DOHH2 (cell line): Measurements from ENCODE around the gene MLH3.

Experiments
- CTCF ChIP-seq: fragments of 200-600 bp; sonication (generic); IDR thresholded peaks from one replicate; pipeline ENCODE4 v1.5.1; 2014; ENCODE audit warnings: antibody characterized with exemption, mild to moderate bottlenecking, low read depth, low read length; ENCODE audit not compliant: poor library complexity, severe bottlenecking
- EZH2phosphoT487 ChIP-seq: fragments of 200-600 bp; sonication (generic); IDR thresholded peaks from 2 replicates; pipeline ENCODE4 v1.6.1; 2017; ENCODE audit warnings: borderline replicate concordance, mild to moderate bottlenecking, antibody characterized with exemption, low read length, moderate library complexity, mixed read lengths

- no peak for TF ChIP-seq EZH2phosphoT487
- no peak for TF ChIP-seq CTCF
These were observed 261 bp upstream of the MLH3 start for GRCh38 chr14:75051556-75051899.
